Epithelial cell of proximal tubule (primary cell): ENCODE results near the gene AP1B1. TPM values are rescaled to one million over a fixed set of nuclear protein-coding genes. Genes with fewer than 3 reads are reported as not detected.
A peak's percentile ranks its signal among the peaks of the same experiment; 100 is the strongest.
"Not testable (repeated sequence)": the region's sequence is repeated elsewhere in the genome, so short reads cannot be mapped to it uniquely, and the experiment has no call there.

Source experiments
- DNase-seq: peaks from one replicate; pipeline ENCODE4 v3.0.0-alpha.2; 2011; ENCODE audit warnings: low read depth
- H3K4me3 ChIP-seq: 2 replicates; pipeline ENCODE4 v1.5.1; 2011; ENCODE audit warnings: low read depth, mild to moderate bottlenecking, low read length
- total RNA-seq: library from RNA; depleted of rRNA; stranded (reverse); fragments of >200 nt; gene quantifications from 2 replicates; pipeline ENCODE4 v1.2.3, GENCODE V29; 2015
- TF ChIP-seq, protein P1 (sequence below): conservative IDR thresholded peaks from 2 replicates; pipeline ENCODE4 v1.5.1; 2012; ENCODE audit warnings: low read depth, mild to moderate bottlenecking, low read length

The AP1B1 gene
- total RNA-seq, 1 donor from 2014 or later, result 50.3 TPM

DNA sequence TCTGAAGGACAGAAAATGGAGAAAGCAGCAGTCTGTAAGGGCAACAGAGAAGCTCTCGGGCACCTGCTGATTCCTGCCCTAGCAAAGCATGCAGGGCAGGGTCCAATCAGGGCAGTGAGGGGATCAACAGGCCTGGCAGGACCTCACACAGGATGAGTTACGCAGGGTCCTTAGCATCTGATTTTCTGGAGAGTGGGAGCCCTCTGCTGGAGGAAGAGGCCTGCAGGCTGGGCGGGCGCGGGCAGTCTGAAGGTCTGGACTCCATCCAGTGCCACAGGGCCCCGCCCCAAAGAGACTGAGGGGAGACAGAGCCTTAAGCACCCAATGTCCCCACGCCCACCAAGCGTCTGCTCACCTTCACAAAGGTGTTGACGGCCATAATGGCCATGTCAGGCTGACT, 28.9 kb downstream of the AP1B1 start:
- DNase-seq, result no peak
- TF ChIP-seq, protein P1, sequence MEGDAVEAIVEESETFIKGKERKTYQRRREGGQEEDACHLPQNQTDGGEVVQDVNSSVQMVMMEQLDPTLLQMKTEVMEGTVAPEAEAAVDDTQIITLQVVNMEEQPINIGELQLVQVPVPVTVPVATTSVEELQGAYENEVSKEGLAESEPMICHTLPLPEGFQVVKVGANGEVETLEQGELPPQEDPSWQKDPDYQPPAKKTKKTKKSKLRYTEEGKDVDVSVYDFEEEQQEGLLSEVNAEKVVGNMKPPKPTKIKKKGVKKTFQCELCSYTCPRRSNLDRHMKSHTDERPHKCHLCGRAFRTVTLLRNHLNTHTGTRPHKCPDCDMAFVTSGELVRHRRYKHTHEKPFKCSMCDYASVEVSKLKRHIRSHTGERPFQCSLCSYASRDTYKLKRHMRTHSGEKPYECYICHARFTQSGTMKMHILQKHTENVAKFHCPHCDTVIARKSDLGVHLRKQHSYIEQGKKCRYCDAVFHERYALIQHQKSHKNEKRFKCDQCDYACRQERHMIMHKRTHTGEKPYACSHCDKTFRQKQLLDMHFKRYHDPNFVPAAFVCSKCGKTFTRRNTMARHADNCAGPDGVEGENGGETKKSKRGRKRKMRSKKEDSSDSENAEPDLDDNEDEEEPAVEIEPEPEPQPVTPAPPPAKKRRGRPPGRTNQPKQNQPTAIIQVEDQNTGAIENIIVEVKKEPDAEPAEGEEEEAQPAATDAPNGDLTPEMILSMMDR, result peak; percentile 57
- no peak overlapping the region for H3K4me3 ChIP-seq

DNA sequence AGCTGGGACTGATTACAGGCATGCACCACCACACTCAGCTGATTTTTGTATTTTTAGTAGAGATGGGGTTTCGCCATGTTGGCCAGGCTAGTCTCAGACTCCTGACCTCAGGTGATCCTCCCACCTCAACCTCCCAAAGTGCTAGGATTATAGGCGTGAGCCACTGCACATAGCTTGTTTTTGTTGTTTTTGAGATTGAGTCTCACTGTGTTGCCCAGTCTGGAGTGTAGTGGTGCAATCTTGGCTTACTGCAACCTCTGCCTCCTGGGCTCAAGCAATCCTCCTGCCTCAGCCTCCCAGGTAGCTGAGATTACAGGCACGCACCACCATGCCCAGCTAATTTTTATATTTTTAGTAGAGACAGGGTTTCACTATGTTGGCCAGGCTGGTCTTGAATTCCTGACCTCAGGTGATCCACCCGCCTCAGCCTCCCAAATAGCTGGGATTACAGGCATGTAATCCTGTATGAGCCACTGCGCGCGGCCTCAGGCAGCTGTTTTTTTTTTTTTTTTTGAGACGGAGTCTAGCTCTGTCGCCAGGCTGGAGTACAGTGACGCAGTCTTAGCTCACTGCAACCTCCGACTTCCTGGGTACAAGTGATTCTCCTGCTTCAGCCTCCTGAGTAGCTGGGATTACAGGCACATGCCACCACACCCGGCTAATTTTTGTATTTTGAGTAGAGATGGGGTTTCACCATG, 31.0 kb downstream of the AP1B1 start:
- H3K4me3 ChIP-seq, DNase-seq: not testable (repeated sequence)

- DNase-seq, result no peak
- no peak overlapping the region for H3K4me3 ChIP-seq
- TF ChIP-seq, protein P1, result no peak
Observed at GRCh38 chr22:29353860-29354259, 34.5 kb downstream of the AP1B1 start.

GRCh38 chr22:29353286-29353685, 35.1 kb downstream of the AP1B1 start:
- DNase-seq, result no peak
- no peak overlapping the region for H3K4me3 ChIP-seq
- TF ChIP-seq, protein P1, result no peak

DNA sequence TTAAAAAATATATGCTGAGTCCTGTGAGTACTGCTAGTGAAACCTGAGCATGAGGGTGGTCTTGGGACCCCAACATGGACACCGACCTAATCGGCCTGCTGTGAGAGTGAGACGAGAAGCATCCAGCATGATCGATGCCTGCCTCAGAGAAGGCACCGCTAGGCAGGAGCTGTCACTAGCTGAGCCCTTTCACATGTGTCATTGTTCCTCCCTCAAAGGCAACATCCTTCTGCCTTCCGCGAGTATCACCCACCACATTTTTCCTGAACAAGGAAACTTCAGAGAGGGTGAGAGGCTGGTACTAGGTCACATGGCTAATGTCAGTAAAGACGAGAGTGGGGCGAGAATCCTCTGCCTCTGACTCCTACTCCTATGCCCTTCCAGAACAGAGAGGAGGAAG, 35.6 kb downstream of the AP1B1 start:
- TF ChIP-seq, protein P1, result no peak
- DNase-seq, result no peak
- no peak overlapping the region for H3K4me3 ChIP-seq

GRCh38 chr22:29351891-29352290, 36.5 kb downstream of the AP1B1 start:
- TF ChIP-seq, protein P1, result no peak
- no peak overlapping the region for H3K4me3 ChIP-seq
- DNase-seq, result no peak

DNA sequence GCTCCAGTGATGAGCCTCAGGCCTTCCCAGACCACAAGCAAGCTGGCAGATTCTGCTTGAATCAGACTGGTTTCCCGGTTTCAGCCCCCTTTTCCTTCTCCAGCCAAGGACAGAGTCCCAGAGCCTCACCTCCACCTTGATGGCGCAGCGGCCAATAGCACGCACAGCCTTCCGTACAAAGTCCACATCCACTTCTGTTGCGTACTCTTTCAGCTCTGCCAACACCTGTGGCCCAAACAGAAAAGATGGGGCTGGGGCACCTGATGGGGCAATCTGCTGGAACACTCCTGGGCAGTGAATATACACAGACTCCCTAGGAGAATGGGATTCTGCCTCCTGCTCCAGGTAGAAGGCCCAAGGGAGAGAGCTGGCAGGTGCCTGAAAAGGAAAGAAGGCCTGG, 37.3 kb downstream of the AP1B1 start:
- TF ChIP-seq, protein P1, result no peak
- no peak for DNase-seq

More for the DNA sequence above, 37.3 kb downstream of the AP1B1 start:
- H3K4me3 ChIP-seq, result no peak overlapping the region
